ENCODE measurements around the gene ATG3.

GRCh38 chr3:112508261-112508660 is 53.5 kb downstream of the ATG3 start:
- no peak for TF ChIP-seq ZBTB33 (IDR thresholded peaks at IDR 0.05)
- no peak for TF ChIP-seq CTCF (IDR thresholded peaks at IDR 0.05; ENCODE audit: low read depth, low read length, missing input control)

Data from liver (tissue), 2 donors.